DND-41 (cell line): Measurements from ENCODE around the gene LAG3.

Experiments used
- CTCF ChIP-seq: IDR thresholded peaks from 2 replicates; pipeline ENCODE4 v1.5.1; 2012; ENCODE audit warnings: borderline replicate concordance, low read length, moderate library complexity, mild to moderate bottlenecking; ENCODE audit not compliant: poor library complexity, severe bottlenecking; ENCODE audit errors: extremely low read depth
- EZH2 ChIP-seq: IDR thresholded peaks from 3 replicates; pipeline ENCODE4 v1.6.1; 2012; ENCODE audit warnings: borderline replicate concordance, low read depth, mild to moderate bottlenecking, moderate library complexity, low read length, inconsistent platforms; ENCODE audit not compliant: severe bottlenecking

DNA sequence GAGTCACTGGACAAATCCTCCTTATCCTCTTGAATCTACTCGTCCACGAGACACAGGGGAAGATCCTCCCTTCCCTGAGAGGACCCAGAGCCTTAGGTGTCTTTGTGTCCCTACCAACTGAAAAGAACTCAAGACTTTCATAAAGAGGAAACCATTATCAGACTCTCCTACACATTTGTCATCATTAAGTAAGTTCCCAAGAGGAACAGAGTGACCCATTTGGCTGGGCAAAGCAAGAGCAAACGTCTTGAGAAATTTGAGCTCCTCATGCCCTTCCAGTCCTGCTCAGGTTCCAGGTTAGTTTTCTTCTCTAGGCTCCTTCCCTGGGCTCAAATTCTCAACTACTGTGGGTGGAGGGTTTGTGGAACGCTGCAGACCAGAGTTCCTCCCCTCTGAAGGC, 25.1 kb upstream of the LAG3 start:
- TF ChIP-seq CTCF, result no peak
- no peak for TF ChIP-seq EZH2
